Activated CD4-positive, alpha-beta T cell treated with anti-CD3 and anti-CD28 coated beads, Interleukin-2, amount 50 U/mL, for 48 hours (primary cell): ENCODE measurements around the gene PLA2G4B.

Experiments
- DNase-seq, 2 experiments: peaks; one replicate each; pipeline ENCODE4 v3.0.0-alpha.2; 2020

PLA2G4B gene, protein sequence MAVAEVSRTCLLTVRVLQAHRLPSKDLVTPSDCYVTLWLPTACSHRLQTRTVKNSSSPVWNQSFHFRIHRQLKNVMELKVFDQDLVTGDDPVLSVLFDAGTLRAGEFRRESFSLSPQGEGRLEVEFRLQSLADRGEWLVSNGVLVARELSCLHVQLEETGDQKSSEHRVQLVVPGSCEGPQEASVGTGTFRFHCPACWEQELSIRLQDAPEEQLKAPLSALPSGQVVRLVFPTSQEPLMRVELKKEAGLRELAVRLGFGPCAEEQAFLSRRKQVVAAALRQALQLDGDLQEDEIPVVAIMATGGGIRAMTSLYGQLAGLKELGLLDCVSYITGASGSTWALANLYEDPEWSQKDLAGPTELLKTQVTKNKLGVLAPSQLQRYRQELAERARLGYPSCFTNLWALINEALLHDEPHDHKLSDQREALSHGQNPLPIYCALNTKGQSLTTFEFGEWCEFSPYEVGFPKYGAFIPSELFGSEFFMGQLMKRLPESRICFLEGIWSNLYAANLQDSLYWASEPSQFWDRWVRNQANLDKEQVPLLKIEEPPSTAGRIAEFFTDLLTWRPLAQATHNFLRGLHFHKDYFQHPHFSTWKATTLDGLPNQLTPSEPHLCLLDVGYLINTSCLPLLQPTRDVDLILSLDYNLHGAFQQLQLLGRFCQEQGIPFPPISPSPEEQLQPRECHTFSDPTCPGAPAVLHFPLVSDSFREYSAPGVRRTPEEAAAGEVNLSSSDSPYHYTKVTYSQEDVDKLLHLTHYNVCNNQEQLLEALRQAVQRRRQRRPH

DNA sequence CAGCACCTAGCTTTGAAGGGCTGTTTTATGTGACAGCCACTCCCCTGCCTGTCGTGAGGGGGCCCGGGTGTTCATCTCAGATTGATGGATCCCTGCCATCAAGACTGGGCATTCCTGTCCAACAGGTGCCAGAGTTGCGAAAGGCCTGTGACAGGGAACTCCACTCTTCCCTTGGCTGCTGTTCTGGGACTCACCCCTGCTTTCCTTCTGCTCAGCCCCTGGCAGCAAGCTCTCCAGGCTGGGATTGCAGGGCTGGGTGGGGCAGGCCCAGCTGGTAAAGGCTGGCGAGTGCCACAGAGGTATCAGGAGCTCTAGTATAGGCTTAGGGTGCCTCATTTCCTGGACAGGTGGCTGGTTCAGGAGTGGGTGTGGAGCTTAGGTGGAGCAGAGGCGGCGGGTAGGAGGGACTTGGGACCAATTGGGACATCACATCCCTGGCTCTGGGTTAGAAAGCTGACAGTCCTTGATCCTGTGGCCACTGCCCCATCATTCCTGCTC is at the start of gene PLA2G4B:
Gene PLA2G4B, plus strand, starts transcription at position 448 of the 498 bp plus-strand sequence. CDS start 67 bp downstream, outside the sequence.
- no peak for DNase-seq

DNA sequence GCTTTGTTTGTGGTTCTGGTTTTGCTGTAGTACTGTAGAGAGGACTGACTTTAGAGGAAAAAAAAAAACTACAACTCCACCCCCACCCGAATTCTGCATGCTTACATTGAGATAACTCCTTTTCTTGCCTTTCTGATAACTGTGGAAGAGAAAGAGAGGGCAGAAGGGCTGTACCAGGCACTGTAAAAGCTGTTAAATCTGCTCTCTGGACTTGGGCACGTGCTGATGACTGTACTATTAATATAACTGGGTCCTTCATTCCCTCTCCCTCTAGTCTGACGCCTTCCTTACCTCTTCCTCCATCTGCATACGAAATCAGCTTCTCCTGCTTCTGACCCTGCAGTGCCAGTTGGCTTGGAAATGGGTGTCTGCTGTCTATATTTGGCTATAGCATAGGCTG is 49.4 kb upstream of the PLA2G4B start:
- no peak for DNase-seq

DNA sequence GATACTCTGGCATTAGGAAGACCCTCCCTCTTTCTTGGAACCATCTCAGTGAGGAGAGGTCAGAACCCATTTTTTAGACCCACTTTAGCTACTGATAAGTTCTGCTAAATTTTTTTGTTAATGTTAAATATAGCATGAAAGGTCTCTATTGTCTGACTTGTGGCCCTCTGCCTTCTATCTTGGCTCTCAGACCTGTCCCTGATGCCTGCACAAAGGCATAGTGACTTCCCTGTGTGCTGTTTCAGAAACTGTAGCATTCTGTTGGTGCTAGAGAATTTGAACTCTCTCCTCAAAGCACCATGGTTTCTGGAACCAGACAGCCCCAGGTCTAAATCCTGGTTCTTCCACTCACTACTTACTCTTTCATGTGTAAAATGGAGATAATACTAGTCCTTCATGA is 49.0 kb upstream of the PLA2G4B start:
- no peak for DNase-seq

DNA sequence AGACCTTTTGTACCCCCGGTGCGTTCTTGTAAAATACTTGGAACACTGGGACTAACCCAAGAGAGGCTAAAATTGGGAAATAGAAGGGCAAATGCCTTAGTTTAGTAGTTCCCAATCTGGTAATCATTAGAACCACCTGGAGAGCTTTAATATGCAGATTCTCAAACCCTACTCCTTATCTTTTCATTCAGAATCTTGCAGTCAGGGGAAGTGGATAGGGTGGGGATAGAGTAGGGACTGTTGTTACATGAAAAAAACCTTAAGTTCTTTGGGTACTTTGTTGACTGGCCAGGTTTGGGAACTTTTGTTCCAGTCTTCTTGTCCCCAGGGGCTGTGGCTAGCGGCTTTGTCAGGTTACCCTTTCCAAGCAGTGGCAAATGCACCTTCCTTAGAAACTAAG is 48.5 kb upstream of the PLA2G4B start:
- DNase-seq = no peak

DNA sequence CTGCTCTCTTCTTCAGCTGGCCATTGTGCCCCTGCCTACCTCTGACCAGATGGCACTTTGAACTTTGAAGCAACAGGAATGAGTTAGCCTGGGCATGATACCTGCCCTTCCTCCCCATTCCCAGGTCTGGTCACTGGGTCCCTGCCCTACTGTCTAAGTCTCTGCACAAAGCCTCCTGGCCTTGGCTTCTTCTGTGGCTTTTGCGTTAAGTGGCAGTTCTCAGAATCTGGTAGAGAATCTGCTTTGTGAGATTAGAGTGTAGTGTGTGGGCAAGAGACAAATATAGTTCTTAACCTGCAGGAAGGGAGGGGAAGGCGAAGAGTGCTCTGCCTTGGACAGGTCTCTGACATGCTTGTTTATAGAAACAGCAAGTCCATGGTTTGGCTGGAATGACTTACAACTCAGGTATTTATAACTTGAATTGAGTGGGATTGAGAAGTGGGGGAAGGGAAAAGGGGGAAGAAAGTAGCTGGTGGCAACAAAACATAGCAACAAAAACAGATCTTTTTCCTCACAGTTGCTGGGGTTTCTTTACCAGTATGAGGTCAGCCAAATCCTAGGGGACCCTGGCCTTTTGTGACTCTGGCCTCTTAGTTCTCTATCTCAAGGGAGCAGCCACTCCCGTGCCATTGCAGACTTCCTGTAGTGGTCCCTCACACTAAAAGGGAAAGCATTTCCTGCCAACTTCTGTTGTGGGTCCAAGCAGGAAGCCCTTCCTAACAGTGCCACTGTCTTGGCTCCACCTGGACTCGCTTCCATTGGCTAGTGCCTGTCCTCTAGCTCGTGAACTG is 47.7 kb upstream of the PLA2G4B start:
- DNase-seq = no peak

DNA sequence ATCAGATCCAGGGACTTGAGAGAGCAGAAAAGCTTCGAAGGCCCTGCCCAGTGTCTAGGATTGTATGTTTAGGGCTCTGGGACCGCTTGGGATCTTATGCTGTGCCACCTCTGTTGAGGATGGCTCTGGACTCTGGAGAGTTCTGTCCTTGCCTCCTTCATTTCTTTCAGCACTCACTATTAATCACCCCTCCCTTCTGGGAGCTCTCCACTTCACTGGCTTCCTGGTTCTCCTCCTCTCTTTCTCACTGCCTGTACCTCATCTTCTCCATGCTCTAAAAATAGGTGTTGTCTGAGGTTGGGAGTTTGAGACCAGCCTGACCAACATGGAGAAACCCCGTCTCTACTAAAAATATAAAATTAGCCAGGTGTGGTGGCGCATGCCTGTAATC is 47.1 kb upstream of the PLA2G4B start:
- no peak for DNase-seq

DNA sequence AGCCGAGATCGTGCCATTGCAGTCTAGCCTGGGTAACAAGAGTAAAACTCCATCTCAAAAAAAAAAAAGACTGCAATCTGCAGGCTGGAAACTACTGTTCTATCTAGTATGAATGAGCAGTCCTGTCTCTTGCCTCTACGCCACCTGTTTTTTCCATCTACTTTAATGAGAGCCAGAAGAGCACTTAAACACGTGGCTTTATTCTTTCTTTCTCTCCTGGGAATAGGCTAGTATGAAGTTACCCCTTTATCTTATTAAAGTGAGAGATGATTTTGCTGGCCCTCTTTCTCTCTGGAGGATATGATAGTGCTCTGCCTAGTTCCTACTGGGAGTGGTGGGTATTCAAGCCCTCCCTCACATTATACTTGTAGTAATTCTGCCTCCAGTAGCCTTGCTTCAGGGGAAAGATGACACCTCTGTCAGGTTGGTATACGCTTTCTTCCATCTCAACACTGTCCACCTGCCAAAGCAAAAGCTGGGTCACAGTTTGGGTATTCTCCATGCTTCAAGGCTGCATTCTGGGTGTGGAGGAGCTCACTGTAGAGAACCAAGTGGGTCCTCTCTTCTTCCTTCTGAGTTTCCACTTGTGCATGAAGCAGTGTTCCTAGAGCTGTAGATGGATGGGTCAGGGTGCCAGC is 46.5 kb upstream of the PLA2G4B start:
- DNase-seq = no peak

DNA sequence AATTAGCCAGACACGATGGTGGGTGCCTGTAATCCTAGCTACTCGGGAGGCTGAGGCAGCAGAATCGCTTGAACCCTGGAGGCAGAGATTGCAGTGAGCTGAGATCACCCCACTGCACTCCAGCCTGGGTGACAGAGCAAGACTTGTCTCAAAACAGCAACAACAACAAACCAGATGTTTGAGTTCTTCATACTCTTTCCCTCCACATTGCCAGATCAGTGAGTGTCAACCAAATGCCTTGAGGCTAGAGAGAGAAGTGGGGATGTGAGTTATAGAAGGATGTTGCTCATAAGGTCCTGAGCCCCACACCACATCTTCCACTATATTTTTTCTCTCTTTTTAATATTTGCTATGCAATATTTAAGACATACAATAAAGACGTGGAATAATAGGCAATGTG is 44.6 kb upstream of the PLA2G4B start:
- no peak for DNase-seq

DNA sequence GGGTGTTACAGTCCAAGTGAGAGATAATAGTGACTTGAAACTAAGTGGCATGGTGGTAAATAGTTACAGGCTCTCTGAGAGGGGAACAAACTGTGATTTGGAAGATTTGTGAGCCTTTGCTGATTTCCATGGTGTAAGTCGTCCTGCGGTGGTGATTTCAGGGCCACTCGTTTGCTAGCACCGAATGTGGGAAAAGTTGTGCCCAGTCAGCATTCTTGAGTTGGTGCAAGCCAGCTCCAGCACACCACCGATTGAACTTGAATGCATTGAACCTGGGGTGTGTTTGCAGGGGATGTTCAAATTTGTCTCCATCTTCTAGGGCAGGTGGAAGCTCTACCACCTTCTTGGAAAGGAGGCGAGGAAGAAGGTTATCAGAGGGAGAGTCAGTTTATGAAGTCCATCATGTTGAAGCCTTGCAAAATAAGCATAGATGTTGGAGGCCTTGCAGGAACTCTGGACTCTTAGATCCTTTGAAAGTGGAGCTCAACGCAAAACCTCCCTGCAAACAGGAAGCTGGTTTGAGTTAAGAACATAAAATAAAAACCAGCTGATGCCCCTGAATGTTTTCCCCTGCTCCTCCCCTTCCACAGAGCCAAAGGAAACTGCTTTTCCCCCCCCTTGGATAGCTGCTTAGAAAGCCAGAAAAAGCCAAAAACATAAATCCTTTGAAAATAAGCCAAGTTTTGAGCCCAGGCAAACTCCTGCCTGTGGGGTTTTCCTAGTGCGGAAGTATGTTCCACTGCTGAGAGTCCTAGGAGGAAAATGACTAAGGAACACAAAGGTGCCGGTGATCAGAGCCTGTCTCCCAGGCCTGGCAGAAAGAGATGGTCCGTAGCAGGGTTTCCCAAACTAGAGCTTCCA is 42.4 kb upstream of the PLA2G4B start:
- DNase-seq = no peak

DNA sequence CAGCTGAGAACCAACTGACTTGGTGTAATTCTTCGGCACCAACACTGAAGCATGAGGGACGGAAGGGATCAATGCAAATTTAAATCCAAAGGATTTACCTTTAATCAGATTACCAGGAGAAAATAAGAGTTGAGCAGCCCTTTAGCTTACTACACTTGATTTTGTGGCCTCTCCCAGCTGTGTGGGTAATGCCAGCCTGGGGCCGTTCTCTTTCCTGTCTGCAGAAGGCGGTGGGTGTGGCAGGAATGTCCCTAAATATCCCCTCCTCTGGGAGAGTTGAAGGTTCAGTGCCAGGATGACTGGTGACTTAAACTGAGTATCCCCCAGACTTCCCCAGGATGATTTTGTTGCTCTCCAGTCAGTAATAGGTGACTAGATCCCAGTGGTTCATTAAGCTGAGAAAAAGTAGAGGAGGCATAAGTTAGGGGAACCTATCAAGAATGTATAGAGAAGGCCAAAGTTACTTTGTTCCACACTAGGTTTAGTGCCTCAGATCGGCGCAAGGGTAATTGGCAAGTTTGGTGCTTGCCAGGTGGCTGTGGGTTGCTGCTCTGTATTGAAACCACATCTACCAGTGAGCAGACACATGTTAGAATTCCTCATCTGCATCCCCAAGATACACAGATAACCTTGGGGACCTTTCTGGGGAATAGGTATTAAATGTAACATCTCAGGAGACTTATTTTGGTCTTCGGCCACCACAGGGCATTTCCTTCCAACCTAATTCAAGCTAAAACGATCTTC is 41.3 kb upstream of the PLA2G4B start:
- no peak for DNase-seq

DNA sequence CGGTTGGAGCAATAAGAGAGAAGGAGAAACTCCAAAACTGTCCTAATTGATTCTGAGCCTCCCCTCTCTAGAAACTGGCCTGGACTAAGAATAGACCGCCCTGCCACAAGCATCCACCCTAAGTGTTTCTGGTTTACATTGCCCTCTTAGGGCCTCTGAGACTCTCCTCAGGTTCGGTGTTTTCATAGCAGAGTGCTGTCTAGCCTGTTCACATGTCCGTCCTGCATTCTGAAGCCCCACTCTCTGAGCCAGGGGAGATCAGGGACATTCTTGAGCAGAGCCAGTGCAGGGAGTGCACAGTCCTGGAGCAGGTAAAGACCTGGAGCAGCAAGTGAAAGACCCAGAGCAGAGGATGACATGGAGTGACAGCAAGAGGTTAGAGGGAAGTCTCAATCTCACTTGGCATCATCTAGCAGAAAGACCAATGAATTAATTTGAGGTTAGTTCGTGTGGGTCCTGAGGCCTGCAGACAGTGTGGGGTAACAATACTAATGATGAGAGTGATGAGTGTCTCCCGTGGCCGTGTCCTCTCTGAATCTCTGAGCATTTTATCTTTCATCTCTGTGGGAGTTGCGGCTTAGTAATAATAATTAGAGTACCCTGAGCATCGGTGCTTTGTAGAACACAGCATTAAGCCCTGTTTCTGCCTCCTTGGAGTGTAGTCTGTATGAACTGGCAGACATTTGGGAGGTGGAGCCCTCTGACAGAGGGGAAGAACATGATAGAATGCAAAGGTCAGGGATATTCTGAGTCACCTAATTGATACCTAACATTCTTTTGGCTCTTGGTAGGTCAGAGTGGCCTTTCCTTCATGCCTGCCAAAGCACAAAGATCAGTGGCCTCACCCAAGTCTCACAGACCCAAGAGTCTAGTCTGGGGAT is 39.8 kb upstream of the PLA2G4B start:
- DNase-seq = no peak

DNA sequence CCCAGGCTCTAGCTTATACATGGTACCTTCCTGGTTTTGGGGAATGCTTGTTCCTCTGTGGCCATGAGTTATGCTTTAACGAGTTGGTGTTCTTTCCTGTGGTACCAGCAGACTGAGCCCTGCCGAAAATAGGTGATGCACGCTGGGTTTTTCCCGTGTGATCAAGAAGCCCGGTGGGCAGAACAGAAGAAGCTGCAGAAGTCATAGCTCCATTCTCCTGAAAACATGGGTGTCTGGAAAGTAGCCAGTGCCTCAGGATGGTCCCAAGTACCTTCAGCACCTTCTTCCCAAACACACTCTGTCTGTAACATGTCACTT is 39.2 kb upstream of the PLA2G4B start:
- DNase-seq = no peak

DNA sequence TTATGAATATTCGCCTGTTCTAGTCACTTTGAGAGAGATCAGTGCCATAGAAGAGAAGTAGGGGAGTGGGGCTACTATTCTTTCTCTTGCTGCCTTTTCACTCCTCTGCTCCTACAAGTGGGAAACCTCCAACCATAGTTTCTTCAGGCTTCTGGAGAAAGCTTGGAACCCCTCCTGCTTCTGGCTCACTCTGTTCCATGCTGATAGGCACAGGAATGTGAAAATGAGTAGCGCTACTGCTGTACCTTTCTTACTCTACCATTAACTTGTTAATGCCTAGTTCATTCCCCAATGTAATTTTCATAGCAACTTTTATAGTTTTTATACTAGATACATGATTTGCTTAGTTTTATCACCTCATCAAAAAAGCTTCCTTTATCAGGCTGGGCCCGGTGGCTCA is 37.5 kb upstream of the PLA2G4B start:
- no peak for DNase-seq

DNA sequence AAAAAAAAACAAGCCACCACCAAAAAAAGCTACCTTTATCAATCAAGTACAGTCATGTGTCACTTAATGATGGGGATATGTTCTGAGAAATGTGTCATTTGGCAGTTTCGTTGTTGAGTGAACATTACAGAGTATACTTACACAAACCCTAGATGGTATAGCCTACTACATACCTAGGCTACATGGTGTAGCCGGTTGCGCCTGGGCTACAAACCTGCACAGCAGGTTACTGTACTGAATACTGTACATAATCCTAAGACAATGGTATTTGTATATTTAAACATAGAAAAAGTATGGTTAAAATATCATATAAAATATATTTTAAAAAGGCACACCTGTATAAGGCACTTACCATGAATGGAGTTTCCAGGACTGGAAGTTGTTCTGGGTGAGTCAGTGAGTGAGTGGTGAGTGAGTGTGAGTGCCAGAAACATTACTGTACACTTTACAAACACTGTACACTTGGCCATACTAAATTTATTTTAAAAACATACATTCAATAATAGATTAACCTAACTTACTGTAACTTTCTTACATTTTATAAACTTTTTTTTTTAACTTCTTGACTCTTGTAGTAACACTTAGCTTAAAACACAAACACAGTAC is 36.7 kb upstream of the PLA2G4B start:
- DNase-seq = no peak

DNA sequence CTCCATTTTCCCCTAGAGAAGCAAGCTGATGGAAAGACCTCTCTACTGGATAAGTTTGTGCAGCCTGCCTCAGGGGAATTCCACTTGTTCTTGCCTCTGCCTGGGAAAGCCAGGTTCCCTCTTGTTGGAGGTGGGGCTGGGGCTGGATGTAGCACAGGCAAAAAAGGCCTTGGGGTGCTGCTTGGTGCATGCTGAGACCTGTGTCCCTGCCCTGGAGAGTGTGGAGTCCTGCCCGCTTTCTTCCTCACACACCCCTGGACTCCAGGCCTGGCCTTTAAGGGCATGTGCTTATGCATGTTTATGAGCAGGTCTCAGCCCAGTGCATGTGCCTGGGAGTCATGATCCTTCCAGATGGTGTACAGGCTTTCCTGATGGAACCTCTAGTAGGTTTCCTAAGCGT is 34.3 kb upstream of the PLA2G4B start:
- no peak for DNase-seq

DNA sequence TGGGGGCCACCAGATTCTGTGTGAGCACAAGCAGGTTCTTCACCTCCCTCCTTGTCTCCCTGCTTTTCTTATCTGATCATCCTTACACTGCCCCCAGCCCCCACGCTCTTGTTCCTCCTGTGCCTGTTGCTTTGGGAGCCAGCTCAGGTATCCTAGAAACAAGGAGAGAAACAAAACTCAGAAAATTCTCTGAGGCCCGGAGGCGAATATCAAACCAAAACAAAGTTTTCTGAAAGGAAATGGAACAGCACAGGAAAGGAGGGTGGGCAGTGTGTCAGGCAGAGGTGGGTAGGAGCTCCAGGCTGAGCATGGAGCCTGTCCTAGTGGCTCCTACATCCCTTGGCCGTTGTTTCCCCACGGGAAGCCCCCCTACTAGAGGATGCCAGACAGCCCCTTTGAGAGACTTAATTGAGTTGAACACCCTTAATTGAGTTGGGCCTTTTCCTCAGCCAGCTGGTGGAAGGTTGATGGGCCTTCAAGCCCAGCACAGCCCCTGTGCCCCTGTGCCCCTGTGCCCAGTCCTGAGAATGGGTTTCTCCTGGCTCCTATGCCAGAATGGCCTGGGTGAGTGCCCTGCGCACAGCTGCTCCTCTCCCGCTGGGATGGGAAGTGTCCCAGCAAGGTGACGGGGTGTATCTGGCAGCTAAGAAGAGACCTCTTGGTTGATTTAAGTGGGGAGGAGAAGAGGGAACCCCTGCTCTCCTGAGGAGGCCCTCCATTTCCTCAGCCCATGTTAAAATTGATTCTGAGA is 33.6 kb upstream of the PLA2G4B start:
- DNase-seq = no peak

DNA sequence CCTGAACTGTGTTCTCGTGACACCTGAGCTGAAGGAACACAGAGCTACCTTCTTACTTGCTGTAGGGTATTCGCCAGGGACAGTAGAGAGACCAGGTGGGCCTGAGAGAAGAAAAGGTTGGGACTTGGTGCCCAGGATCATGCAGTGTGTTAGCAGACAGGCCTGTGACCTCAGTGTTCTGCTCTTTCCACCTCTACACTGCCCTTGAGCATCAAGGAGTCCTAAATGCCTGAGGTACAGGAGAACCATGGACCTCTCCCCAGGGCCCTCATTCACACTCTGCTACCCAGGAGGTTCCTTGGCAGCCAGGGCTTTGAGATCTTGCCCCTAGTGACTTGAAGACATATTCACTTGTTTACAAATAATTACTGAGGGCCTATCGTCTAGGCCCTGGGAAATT is 32.9 kb upstream of the PLA2G4B start:
- DNase-seq = no peak

DNA sequence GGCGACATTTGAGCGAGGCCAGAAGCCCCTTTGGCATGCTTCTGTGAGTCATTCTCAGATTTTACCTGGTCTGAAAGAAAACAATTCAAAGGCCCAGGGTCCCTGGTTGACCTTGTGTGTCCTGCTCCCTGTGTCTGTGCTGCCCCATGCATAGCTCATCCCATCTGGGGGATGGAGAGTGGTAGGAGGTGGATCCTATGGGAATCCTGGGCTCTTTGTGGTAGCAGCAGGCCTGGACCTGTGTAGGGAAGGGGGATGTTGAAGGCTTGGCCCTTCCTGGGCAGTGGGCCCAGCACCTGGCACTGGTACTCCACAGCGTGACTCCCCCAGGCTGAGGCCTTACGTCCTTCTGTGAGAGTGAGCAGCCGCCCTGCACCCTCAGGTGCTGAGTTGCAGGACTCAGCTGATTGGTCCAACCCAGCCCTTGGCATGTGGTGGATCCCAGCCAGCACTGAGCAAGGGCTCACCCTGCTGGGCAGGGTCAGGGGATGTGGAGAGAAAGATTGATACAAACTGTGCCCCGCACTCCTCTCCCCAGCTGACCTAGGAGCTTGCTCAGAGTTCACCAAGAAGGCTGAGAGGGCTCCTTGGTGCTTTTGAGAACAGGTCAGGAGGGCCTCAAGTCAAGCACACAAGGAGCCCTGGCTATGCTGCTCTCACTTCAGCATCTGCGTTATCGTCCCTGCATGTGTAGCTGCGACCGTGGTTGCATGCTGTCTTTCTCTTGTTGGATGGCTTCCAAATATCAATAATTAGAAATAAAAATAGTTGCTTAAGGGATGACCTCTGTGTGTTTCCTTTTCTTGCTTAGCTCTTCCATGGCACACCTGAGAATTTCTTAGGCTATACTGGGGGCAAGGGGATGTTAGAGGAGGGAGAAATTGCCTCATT is 32.1 kb upstream of the PLA2G4B start:
- DNase-seq = no peak
